IMR-90 (cell line): ENCODE results near the gene LTA.

Experiments
- BHLHE40 ChIP-seq: fragments of 150-350 bp; IDR thresholded peaks from 2 replicates; pipeline ENCODE4 v1.6.1; 2016; ENCODE audit warnings: mild to moderate bottlenecking, low read depth, low read length
- CEBPB ChIP-seq: IDR thresholded peaks from 2 replicates; pipeline ENCODE4 v1.6.1; 2012; ENCODE audit warnings: low read depth, low read length, improper control_type of control experiment
- CHD1 ChIP-seq: IDR thresholded peaks from 2 replicates; pipeline ENCODE4 v1.6.1; 2012; ENCODE audit warnings: low read depth, low read length, improper control_type of control experiment
- MAZ ChIP-seq: IDR thresholded peaks from 2 replicates; pipeline ENCODE4 v1.6.1; 2012; ENCODE audit warnings: low read depth, mild to moderate bottlenecking, low read length, improper control_type of control experiment, moderate library complexity, borderline replicate concordance
- MXI1 ChIP-seq: IDR thresholded peaks from 2 replicates; pipeline ENCODE4 v1.6.1; 2012; ENCODE audit warnings: low read depth, mild to moderate bottlenecking, low read length, moderate library complexity, borderline replicate concordance
- POLR2A ChIP-seq: IDR thresholded peaks from 2 replicates; pipeline ENCODE4 v1.6.1; 2012; ENCODE audit warnings: mild to moderate bottlenecking, low read depth, low read length
- RAD21 ChIP-seq: IDR thresholded peaks from 2 replicates; pipeline ENCODE4 v1.6.1; 2012; ENCODE audit warnings: low read length, improper control_type of control experiment
- RCOR1 ChIP-seq: IDR thresholded peaks from 2 replicates; pipeline ENCODE4 v1.6.1; 2012; ENCODE audit warnings: mild to moderate bottlenecking, low read length, improper control_type of control experiment; ENCODE audit not compliant: insufficient replicate concordance
- SMC3 ChIP-seq: fragments of 150-350 bp; IDR thresholded peaks from 2 replicates; pipeline ENCODE4 v1.6.1; 2016; ENCODE audit warnings: low read depth, mild to moderate bottlenecking, antibody characterized with exemption, low read length, moderate library complexity
- USF2 ChIP-seq: fragments of 150-350 bp; IDR thresholded peaks from 2 replicates; pipeline ENCODE4 v1.6.1; 2017; ENCODE audit warnings: mild to moderate bottlenecking, antibody characterized with exemption, low read length, low read depth
- TF ChIP-seq, protein P1 (sequence below): conservative IDR thresholded peaks from 2 replicates; pipeline ENCODE4 v1.5.1; 2012; ENCODE audit warnings: mild to moderate bottlenecking, low read depth, low read length, improper control_type of control experiment

DNA sequence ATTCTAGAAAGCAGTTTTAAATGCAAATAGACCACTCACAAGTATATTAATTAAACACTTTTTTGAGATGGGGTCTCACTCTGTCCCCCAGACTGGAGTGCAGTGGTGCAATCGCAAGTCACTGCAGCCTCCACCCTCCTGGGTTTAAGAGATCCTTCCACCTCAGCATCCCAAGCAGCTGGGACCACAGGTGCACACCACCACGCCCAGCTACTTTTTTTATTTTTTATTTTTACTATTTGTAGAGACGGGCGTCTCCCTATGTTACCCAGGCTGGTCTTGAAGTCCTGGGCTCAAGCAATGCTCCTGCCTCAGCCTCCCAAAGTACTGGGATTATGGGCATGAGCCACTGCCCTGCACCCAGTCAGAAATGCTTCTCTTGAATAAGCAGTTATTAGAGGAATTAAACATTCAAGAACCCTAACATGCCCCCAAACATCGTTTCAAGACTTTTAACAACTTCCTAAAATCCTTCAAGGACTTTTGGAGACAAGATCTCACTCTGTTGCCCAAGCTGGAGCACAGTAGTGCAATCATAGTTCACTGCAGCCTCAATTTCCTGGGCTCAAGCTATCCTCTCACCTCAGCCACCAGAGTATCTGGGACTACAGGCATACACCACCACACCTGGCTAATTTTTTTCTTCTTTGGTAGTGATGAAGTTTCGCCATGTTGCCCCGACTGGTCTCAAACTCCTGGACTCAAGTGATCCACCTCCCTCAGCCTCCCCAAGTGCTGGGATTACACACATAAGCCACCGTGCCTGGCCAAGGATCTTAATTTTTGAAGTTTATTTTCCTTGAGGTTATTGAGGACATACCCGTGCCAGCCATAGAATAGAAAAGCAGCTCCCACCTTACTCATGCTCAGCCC is 40.1 kb upstream of the LTA start:
- TF ChIP-seq POLR2A: no peak
- TF ChIP-seq CHD1: no peak
- TF ChIP-seq, protein P1, sequence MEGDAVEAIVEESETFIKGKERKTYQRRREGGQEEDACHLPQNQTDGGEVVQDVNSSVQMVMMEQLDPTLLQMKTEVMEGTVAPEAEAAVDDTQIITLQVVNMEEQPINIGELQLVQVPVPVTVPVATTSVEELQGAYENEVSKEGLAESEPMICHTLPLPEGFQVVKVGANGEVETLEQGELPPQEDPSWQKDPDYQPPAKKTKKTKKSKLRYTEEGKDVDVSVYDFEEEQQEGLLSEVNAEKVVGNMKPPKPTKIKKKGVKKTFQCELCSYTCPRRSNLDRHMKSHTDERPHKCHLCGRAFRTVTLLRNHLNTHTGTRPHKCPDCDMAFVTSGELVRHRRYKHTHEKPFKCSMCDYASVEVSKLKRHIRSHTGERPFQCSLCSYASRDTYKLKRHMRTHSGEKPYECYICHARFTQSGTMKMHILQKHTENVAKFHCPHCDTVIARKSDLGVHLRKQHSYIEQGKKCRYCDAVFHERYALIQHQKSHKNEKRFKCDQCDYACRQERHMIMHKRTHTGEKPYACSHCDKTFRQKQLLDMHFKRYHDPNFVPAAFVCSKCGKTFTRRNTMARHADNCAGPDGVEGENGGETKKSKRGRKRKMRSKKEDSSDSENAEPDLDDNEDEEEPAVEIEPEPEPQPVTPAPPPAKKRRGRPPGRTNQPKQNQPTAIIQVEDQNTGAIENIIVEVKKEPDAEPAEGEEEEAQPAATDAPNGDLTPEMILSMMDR: no peak
- TF ChIP-seq RAD21: no peak
- no peak for TF ChIP-seq BHLHE40
- no peak for TF ChIP-seq SMC3
- TF ChIP-seq RCOR1: no peak
- no peak for TF ChIP-seq USF2
- no peak for TF ChIP-seq MXI1
- no peak for TF ChIP-seq CEBPB
- TF ChIP-seq MAZ: no peak
